Astrocyte of the spinal cord (primary cell): Measurements from ENCODE around the gene CFAP57.

Experiments
- DNase-seq: peaks from one replicate; pipeline ENCODE4 v3.0.0; 2011; ENCODE audit warnings: low read depth, low spot score
- H3K4me3 ChIP-seq: 2 replicates; pipeline ENCODE4 v1.5.1; 2011; ENCODE audit warnings: low read depth, mild to moderate bottlenecking, low read length, moderate library complexity
- in situ Hi-C: cut with HindIII; loops from 2 replicates; pipeline ENCODE4 v1.10.0; 2017; ENCODE audit warnings: low sequenced_read_pairs
- TF ChIP-seq, protein P1 (sequence below): IDR thresholded peaks from 2 replicates; pipeline ENCODE4 v1.5.1; 2012; ENCODE audit warnings: low read depth, mild to moderate bottlenecking, low read length, inconsistent platforms

The CFAP57 gene

DNA sequence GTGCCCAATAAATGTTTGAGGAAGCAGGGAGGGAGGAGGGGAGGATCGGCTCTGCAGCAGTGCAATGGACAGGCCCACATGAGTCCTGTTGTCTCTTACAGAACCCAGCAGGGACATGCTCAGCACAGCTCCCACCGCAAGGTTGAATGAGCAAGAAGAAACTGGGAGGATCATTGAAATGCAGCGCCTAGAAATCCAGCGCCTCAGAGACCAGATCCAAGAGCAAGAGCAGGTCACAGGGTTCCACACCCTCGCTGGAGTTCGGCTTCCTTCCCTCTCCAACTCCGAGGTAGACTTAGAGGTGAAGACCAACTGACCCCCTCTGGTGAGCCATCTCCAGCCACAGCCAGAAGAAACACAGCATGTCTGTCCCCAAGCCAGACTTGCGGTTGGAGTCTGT is 81.7 kb downstream of the CFAP57 start:
- H3K4me3 ChIP-seq, result no peak overlapping the region
- TF ChIP-seq, protein P1, sequence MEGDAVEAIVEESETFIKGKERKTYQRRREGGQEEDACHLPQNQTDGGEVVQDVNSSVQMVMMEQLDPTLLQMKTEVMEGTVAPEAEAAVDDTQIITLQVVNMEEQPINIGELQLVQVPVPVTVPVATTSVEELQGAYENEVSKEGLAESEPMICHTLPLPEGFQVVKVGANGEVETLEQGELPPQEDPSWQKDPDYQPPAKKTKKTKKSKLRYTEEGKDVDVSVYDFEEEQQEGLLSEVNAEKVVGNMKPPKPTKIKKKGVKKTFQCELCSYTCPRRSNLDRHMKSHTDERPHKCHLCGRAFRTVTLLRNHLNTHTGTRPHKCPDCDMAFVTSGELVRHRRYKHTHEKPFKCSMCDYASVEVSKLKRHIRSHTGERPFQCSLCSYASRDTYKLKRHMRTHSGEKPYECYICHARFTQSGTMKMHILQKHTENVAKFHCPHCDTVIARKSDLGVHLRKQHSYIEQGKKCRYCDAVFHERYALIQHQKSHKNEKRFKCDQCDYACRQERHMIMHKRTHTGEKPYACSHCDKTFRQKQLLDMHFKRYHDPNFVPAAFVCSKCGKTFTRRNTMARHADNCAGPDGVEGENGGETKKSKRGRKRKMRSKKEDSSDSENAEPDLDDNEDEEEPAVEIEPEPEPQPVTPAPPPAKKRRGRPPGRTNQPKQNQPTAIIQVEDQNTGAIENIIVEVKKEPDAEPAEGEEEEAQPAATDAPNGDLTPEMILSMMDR, result no peak
- in situ Hi-C loops, result no loop called here
- no peak for DNase-seq

DNA sequence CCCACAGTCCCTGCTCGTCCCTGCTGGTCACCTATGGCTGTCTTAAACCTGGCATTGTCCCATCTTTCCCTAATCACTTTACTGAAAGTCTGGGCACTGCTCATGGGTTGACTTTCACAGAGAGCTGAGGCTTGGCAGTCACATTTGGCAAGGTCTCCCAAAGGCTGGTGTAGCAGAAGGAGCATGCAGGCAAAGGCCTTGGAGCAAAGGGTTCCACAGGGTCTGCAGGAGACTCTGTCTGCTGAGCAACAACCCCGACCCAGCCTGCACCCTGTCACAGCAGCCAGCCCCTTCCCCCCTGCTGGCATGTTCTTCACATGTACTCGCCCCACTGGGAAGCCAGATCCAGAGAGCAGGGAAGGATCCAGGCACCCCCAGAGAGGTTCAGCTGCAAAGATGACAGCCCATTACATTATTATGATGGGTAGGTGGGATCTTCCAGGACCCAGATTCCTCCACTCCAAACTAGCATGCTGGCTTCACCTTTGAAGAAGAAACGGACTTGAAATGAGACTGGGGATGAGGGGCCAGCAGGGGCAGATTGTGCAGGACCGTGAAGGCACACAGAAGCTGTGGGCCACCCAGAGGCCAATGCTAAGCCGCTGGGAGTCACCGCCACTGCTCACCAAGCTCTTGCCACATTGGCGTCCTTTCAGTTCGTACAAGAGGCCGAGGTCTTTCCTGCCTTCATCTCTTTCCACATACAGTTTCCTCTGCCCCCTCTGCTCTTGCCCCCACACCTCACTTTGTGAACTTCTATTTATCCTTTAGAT is 83.5 kb downstream of the CFAP57 start:
- no peak overlapping the region for H3K4me3 ChIP-seq
- TF ChIP-seq, protein P1, result no peak
- in situ Hi-C loops, result no loop called here
- no peak for DNase-seq

DNA sequence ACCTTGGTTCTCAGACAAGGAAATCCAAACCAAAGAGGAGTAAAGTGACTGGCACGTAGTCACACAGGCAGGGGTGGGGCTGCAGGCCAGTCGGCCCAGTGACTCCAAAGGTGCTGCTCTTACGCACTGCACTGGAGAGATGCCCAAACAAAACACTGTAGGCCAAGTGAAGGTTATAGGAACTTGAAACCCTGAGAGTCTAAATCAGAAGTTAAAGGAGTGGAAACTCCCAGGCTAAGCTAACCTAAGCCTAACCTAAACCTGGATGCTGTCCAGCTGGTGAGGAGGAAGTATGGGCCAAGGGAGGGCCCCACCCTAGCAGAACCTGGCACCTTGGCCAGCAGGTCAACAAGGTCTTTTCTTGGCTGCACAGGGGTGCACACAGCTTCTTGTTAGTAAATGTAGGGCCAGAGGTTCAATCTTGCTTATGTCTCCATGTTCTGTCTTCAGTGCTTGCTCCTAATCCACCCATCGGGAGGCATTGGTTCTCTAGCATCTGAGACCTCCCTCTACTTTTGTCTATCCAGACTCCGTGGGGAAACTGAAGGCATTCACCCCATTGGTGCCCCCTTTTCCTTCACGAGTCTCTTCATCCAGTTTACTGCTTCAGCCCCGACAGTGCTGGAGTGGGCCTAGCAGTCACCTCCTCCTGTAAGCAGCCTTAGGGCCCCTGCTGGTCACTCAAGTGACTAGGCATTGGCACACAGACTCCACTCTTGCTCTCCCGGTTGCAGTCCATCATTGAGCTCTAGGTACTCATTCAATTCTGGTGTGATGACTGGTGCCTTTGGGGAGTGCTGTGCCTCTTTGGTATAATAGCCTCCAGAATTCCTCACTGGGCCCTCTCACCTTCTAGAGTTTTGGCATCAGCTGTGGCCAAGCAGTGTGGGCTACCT is 84.8 kb downstream of the CFAP57 start:
- DNase-seq, result no peak

DNA sequence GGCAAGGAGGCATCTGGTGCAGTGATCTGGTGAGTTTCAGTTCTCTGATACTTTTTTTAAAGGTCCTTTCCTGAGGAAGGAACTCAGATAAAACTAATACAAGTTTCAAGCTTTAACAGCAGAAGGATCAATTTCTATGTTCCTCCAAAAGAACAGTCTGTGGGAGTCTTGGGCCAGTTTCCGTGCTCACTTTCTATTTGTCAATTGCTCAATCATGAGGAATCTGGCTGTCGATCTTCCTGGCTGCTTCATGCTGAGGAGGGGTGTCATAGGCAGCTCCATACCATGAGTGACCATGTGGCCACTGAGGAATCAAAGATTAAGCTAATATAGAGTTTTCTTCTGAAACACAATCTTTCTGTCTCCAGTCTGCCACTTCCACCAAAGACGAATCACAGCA is 86.2 kb downstream of the CFAP57 start:
- H3K4me3 ChIP-seq, result no peak overlapping the region
- TF ChIP-seq, protein P1, result no peak
- in situ Hi-C loops, result no loop called here
- no peak for DNase-seq

More for the DNA sequence above, 84.8 kb downstream of the CFAP57 start:
- H3K4me3 ChIP-seq, result no peak overlapping the region
- TF ChIP-seq, protein P1, result no peak
- in situ Hi-C loops, result no loop called here

DNA sequence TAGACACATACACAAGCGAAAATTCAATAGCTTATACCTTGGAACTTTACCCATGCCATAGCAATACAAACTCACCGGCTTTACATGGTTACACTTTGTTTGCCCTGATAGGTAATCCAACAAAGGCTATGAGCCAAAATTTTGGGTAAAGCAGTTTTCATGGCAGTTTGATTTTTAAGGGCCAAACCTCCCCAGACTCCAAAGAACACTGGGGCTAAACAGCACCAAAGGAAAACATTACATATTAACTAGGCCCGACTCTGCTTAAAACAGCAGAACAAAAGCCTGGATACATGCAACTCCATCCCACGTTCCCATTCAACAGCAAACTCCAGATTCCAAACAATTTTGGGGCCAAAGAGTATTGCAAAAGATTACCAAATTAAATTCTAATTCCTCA is 93.3 kb downstream of the CFAP57 start:
- no peak for DNase-seq
- in situ Hi-C loops, result no loop called here
- TF ChIP-seq, protein P1, result no peak
- H3K4me3 ChIP-seq, result no peak overlapping the region

DNA sequence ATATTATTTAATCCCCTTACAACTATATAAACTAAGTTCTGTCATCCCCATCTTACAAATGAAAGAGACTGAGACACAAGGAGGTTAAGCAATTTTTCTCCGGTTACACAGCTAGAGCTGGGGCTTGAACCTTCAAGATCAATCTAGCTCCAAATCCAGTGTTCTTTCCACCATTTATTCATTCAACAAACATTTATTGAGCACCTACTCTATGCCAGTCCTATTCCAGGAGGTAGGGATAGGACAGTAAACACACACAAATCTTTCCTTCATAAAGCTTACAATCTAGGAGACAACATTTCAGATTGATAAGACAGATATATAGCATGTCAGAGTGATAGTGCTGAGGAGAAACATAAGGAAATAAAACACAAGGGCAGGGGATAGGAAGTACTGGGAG is 94.8 kb downstream of the CFAP57 start:
- in situ Hi-C loops, result no loop called here
- TF ChIP-seq, protein P1, result no peak
- H3K4me3 ChIP-seq, result no peak overlapping the region
- DNase-seq, result no peak
